ENCODE measurements around the gene MSMP. TPM values are rescaled to one million over a fixed set of nuclear protein-coding genes. Genes with fewer than 3 reads are reported as not detected.

The MSMP gene
- total RNA-seq, 4 donors from 2014 or later = not detected

DNA sequence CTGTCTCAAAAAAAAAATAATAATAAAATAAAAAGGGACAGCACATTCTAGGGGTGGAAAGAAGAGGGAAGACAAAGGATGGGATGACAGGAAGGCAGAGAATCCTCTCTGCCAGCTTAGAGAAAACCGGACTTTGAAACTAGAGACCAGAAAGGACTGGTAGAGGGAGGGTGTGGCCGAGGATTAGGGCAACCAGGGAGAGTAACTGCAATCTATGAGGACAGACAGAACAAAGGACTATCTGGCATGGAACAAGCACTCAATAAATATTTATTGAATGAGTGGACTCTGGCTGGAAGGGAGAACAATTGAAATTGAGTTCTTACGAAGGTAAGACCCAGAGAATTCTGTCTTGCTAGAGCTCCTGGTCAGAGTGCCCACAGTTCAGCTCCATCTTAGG lies 7.5 kb downstream of the MSMP start:
- intact Hi-C loops (cut with DNase I; ENCODE audit: low total_unique reads) (no loop called here), in situ Hi-C loops (cut with MboI; ENCODE audit: low sequenced_read_pairs in 4 of 4) (loop anchor here in 1 of 4 donors (25.0 kb wide), 1 partner anchor 259 kb away; the partner anchor contains the start of gene RUSC2)
- peak overlapping the region; percentile 88 to 97 (median 94) for H3K27ac ChIP-seq
- no peak for ATAC-seq
- peak overlapping the region; percentile 81 to 99 (median 85) for H3K4me3 ChIP-seq
- H3K4me1 ChIP-seq = peaks cover 41 to 51% of the 10 kb centered on the region in 2 donors
- no peaks in the 10 kb centered on the region for H3K27me3 ChIP-seq
- TF ChIP-seq POLR2A (IDR thresholded peaks at IDR 0.05) = no peak
- no peaks in the 10 kb centered on the region for H3K9me3 ChIP-seq
- H3K36me3 ChIP-seq = peaks cover 0 to 45% of the 10 kb centered on the region in 2 donors
- no peak for DNase-seq

- DNase-seq (no peak), ATAC-seq (no peak)
- peaks cover 40 to 50% of the 10 kb centered on the region in 2 donors for H3K4me1 ChIP-seq
- no peaks in the 10 kb centered on the region for H3K27me3 ChIP-seq
- H3K27ac ChIP-seq = peak overlapping the region in 3 of 4 donors; percentile 88 to 97 (median 95)
- peak overlapping the region; percentile 81 to 99 (median 85) for H3K4me3 ChIP-seq
- intact Hi-C loops (cut with DNase I; ENCODE audit: low total_unique reads) = no loop called here
- H3K9me3 ChIP-seq = no peaks in the 10 kb centered on the region
- H3K36me3 ChIP-seq = peaks cover 0 to 42% of the 10 kb centered on the region in 2 donors
- in situ Hi-C loops (cut with MboI; ENCODE audit: low sequenced_read_pairs in 4 of 4) = loop anchor here in 1 of 4 donors (25.0 kb wide), 1 partner anchor 258 kb away; the partner anchor contains the start of gene RUSC2
- TF ChIP-seq CTCF (IDR thresholded peaks at IDR 0.05 in 4 of 5, conservative IDR thresholded peaks at IDR 0.05 in 1 of 5) = no peak
- no peak for TF ChIP-seq POLR2A (IDR thresholded peaks at IDR 0.05)
Observed at GRCh38 chr9:35745569-35745968, 8.5 kb downstream of the MSMP start.

DNA sequence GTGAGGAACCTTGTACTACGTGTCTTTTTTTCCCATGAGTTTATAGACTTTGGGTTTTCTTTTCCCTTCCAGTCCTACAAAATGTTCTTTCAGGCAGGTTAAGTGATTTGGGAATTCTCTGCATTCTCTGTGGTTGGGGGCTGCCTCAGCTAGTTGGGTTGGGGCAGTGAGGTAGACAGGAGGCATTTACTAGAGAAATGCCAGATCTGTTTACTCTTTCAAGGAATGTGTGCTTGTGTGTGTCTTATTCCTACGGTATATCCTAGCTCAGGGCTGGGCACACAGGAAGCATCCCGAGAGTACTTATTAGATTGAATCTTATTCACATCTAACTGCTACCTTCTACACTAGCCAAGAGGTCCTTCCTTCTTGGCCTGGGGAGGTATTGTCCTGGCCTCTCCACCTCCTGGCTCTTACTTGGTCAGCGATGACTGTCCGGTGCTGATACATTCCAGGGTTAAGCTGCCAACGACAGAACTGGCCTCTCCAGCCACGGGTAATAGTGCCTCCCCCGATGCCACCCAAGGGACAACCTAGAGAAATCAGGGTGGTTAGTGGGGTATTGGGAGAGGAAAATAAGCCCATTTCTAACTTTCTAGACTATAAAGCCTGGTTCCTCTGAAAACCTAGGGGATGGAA lies 10.1 kb downstream of the MSMP start:
- peaks cover 0 to 55% of the 10 kb centered on the region in 2 donors for H3K36me3 ChIP-seq
- no peak for TF ChIP-seq POLR2A (IDR thresholded peaks at IDR 0.05)
- no peak for TF ChIP-seq CTCF (IDR thresholded peaks at IDR 0.05 in 4 of 5, conservative IDR thresholded peaks at IDR 0.05 in 1 of 5)
- intact Hi-C loops (cut with DNase I; ENCODE audit: low total_unique reads) = no loop called here
- no peak for DNase-seq
- H3K9me3 ChIP-seq = no peaks in the 10 kb centered on the region
- peak overlapping the region; percentile 14 to 97 (median 59) for H3K27ac ChIP-seq
- in situ Hi-C loops (cut with MboI; ENCODE audit: low sequenced_read_pairs in 4 of 4) = loop anchor here in 1 of 4 donors (25.0 kb wide), 1 partner anchor 257 kb away; the partner anchor contains the start of gene RUSC2
- H3K4me3 ChIP-seq = no peak overlapping the region
- no peaks in the 10 kb centered on the region for H3K27me3 ChIP-seq
- no peak for ATAC-seq
- H3K4me1 ChIP-seq = peaks cover 32 to 42% of the 10 kb centered on the region in 2 donors

GRCh38 chr9:35743452-35743851 lies 10.6 kb downstream of the MSMP start:
- Histone ChIP-seq H3K4me1 (peaks cover 32 to 42% of the 10 kb centered on the region in 2 donors), H3K27ac (peak overlapping the region in 2 of 4 donors; percentile 95 to 97)

More at GRCh38 chr9:35743452-35743851, 10.6 kb downstream of the MSMP start:
- H3K9me3 ChIP-seq = no peaks in the 10 kb centered on the region
- TF ChIP-seq POLR2A (IDR thresholded peaks at IDR 0.05) (no peak), CTCF (IDR thresholded peaks at IDR 0.05 in 4 of 5, conservative IDR thresholded peaks at IDR 0.05 in 1 of 5) (no peak)
- DNase-seq (no peak), ATAC-seq (no peak)
- peaks cover 0 to 61% of the 10 kb centered on the region in 2 donors for H3K36me3 ChIP-seq
- in situ Hi-C loops (cut with MboI; ENCODE audit: low sequenced_read_pairs in 4 of 4) (loop anchor here in 1 of 4 donors (25.0 kb wide), 1 partner anchor 256 kb away; the partner anchor contains the start of gene RUSC2), intact Hi-C loops (cut with DNase I; ENCODE audit: low total_unique reads) (no loop called here)
- no peaks in the 10 kb centered on the region for H3K27me3 ChIP-seq
- H3K4me3 ChIP-seq = no peak overlapping the region

Measured in gastrocnemius medialis (tissue), 4 donors.